HG03439 (cell line): ENCODE data around the gene PLXNA3.

Experiments used
- ATAC-seq: cut with Tn5 transposase; IDR thresholded peaks from one replicate; pipeline ENCODE4 v1.9.1; 2021; ENCODE audit warnings: mild to moderate bottlenecking, moderate library complexity; ENCODE audit not compliant: unreplicated experiment

PLXNA3 gene

DNA sequence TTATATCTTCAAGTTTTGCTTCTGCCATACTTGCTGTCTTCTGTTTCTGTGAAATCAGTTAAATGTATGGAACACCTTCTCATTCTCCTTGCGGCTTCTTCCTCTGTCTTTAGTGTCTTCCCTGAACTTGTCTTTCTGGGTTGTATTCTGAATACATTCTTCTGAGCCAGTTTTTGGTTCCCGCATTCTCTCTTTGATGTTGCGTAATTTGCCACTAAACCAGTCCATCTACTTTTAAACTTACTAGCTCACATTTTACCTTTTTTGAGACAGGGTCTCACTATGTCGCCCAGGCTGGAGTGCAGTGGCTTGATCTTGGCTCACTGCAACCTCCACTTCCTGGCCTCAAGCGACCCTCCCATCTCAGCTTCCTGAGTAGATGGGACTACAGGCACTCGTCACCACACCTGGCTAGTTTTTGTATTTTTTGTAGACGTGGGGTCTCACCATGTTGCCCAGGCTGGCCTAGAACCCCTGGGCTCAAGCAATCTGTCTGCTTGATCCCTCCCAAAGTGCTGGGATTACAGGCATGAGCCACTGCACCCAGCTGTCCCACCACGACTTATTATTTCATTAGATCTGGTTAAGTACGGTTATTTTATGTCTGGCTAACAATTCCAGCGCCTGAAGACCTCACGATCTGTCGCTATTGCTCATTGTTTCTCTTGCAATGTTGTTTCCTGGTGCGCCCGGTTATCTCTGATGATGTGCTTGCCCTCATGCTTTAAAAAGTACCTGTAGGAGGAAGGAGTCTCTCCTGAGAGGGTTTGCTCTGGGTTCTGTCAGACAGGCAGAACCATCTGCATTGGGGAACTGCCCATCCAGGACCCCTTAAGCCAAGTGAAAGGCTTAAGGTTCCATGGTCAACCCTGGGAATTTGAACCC is 67.8 kb downstream of the PLXNA3 start:
- no peak for ATAC-seq

DNA sequence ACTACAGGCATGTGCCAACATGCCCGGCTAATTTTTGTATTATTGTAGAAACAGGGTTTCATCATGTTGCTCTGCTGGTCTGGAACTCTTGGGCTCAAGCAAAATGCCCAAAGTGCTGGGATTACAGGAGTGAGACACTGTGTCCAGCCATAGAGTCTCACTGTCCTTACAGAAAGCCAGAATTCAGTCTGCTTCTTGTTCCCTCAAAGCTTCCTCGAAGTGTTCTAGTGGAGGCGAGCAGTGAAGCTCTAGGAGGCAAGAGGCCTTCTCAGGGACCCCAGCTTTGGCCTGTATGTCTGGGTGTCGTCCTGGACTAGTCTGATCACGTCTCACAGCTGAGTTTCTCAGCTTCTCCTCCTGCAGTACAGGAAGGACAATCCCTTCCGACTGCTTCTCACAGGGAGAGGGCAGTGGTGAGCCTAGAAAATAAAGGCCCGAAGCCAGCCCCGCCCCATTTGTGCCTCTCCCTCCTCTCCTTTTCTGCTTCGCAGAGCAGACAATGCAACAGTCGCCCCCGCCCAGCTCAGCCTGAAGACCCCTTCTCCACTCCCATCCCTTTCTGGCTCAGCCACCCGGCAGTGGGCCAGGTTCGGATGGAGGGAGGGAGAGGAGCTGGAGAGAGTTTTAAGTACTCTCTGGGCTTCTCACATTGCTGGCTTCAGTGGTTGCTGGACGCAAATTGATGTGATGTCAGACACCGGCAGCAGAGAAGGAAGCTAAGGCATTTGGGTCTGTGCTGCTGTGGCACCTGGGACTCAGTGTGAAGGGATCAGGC is 69.0 kb downstream of the PLXNA3 start:
- ATAC-seq, result peak; percentile 89
